GF-D8 (cell line): ENCODE data around the gene MRPL4.
A peak's percentile ranks its signal among the peaks of the same experiment; 100 is the strongest.

Source experiments
- DNase-seq: peaks from one replicate; lab custom pipeline; 2025; lab: John Stamatoyannopoulos, UW

The MRPL4 gene

DNA sequence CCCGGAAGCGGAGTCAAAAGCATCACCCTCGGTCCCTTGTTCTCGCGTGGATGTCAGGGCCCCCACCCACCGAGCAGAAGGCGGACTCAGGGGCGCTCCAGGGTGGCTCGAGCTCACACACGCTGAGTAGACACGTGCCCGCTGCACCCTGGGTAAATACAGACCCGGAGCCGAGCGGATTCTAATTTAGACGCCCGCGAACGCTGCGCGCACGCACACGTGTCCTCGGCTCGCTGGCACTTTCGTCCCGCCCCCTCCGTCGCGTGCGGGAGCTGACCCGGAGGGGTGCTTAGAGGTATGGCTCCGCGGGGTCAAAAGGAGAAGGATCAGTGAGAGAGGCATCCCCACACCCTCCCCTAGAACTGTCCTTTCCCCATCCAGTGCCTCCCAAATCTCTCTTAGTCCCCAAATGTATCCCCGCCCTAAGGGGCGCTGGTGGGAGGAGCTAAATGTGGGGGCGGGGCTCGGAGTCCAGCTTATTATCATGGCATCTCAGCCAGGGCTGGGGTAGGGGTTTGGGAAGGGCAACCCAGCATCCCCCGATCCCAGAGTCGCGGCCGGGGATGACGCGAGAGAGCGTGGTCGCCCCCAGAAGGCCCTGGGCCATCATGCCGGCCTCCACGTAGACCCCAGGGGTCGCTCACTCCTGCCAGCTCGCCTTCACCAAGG, 37.3 kb downstream of the MRPL4 start:
- peak; percentile 75 for DNase-seq

- DNase-seq = peak; percentile 54
These were observed 37.9 kb downstream of the MRPL4 start, which contains the start of gene ICAM5 for GRCh38 chr19:10289836-10290356. Gene ICAM5 (plus strand): TSS chr19:10289952. CDS start chr19:10290044, 92 bp downstream.

DNA sequence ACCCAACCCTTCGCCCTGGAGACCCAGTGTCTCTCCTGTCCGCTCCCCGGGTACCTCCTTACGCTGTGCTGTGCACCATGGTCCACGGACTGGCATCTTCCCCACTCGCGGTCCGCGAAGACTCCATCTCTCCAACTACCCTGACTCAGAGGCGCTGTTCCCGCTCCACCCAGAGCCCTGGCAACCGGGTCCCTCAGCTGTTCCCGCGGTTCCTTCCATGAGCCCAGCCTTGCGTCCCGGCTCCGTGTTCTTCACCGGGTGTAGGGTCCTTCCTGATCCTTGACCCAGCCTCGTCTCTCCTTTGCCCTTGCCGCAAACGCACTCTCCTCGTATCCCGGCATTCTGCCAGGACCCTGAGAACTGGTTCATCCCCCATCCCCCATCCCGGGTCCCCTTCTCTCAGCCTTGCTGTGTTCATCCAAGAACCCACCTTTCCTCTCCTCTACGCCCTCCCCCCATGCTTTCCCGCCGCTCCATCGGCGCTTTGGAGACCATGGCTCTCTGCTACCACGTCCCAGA, 38.4 kb downstream of the MRPL4 start:
- no peak for DNase-seq

- no peak for DNase-seq
These were observed 39.0 kb downstream of the MRPL4 start for GRCh38 chr19:10290876-10291553.

GRCh38 chr19:10291554-10292205, 39.7 kb downstream of the MRPL4 start:
- no peak for DNase-seq

GRCh38 chr19:10292206-10292788, 40.3 kb downstream of the MRPL4 start:
- no peak for DNase-seq

DNA sequence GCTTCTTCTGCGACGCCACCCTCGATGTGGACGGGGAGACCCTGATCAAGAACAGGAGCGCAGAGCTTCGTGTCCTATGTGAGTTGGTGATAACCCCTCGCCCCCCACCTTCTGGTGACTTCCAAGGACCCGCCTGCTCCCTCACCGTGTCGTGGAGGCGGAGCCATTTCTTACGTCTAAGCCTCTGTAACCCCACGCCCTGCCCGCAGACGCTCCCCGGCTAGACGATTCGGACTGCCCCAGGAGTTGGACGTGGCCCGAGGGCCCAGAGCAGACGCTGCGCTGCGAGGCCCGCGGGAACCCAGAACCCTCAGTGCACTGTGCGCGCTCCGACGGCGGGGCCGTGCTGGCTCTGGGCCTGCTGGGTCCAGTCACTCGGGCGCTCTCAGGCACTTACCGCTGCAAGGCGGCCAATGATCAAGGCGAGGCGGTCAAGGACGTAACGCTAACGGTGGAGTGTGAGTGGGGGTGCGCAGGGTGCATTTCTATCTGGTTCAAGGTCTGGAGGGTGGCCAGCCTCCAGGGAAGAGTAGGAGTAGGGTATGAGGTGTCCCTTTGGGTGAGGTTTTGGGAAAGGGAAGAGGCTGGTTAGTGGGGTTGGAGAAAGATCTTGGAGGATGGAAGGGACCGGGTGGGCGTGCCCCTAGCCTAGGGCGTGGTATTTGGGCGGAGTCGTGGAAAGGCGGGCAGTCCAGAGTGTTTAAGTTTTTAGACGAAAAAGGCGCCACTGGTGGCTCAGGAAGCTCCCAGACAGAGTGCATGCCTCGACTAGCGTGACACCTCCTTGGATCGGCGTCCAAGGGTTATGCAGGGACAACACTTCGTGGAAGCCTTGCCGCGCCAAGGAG, 41.0 kb downstream of the MRPL4 start:
- no peak for DNase-seq

DNA sequence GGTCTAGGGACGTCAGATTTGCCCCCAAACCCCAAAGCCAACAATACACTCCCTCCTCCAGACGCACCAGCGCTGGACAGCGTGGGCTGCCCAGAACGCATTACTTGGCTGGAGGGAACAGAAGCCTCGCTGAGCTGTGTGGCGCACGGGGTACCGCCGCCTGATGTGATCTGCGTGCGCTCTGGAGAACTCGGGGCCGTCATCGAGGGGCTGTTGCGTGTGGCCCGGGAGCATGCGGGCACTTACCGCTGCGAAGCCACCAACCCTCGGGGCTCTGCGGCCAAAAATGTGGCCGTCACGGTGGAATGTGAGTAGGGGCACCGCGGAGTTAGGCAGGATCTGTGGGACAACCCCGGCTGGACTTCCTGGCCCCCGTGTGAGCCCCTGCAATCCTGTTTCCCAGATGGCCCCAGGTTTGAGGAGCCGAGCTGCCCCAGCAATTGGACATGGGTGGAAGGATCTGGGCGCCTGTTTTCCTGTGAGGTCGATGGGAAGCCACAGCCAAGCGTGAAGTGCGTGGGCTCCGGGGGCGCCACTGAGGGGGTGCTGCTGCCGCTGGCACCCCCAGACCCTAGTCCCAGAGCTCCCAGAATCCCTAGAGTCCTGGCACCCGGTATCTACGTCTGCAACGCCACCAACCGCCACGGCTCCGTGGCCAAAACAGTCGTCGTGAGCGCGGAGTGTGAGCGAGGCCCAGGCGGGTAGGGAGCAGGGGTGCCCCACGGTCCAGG, 41.8 kb downstream of the MRPL4 start:
- no peak for DNase-seq

GRCh38 chr19:10294368-10294697, 42.3 kb downstream of the MRPL4 start:
- no peak for DNase-seq

- no peak for DNase-seq
These were observed 43.4 kb downstream of the MRPL4 start for GRCh38 chr19:10295305-10295846.

- no peak for DNase-seq
These were observed 44.0 kb downstream of the MRPL4 start for GRCh38 chr19:10295847-10296591.

DNA sequence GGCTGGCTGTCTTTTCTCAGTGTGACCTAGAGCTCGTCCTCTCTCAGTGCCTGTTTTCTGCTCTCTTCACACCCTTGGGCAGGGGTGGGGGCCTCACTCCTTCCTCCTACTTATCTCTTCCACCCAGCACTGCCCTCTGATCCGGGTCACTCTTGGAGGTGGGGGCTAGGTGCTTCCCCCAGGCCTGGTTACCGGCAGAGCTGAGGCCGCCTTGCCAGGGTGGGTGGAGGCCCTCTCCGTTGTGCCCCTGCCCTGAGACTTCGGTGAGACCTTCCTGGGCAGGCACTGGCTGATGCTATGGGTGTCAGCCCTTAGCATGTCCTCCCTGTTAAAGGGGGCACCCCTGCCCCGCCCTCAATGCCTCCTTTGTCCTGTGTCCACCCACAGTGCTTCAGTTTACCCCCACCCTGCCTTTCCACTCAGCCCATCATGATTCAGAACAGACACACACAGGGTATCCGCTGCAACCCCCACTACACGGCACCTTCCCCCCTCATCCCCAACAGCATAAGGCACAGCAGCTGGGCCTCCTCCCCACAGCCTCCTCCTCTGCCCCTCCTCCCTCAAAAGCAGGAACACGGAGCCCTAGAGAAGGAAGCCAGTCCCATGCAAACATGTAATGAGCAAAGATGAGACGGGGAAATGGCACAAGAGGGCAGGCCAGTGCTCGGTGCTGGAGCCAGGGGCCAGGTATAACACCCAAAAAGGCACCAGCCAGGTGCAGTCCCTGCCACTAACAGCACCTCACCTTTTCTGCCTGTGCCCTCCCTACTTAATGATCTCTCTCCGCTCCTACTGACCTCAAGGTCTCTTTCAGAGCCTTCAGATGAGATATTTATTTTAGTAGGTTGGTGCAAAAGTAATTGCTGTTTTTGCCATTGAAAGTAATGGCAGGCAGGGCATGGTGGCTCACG, 47.8 kb downstream of the MRPL4 start:
- peak; percentile 51 for DNase-seq

- no peak for DNase-seq
These were observed 53.3 kb downstream of the MRPL4 start for GRCh38 chr19:10305139-10305806.

- no peak for DNase-seq
These were observed 54.3 kb downstream of the MRPL4 start for GRCh38 chr19:10306327-10306726.

DNA sequence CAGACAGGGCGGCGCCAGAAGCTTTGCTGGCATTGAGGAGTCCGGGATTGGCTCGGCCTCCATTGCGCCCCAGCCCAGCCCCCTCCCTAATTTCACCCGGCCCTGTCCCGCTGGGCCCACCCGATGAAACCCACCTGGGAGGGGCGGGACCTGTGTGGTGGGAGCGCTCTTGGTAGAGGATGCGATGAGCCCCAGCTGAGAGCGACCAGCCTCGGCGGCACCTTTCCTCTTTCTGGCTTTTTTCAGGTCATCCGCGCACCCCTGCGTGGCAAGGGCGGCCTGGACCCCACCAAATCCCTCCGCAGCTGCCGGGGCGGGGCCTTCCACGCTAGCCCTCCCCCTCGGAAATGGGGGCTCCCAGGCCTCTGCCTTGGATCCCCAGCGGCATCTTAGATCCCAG, 57.4 kb downstream of the MRPL4 start, which contains the start of gene ZGLP1:
ZGLP1 (minus strand) TSS at position 393 of the 400 bp plus-strand sequence.
- no peak for DNase-seq
